GM18861 (cell line): ENCODE measurements around the gene PKP4.

Experiments used
- ATAC-seq: cut with Tn5 transposase; IDR thresholded peaks from one replicate; pipeline ENCODE4 v1.9.1; 2021; ENCODE audit not compliant: unreplicated experiment

The PKP4 gene

GRCh38 chr2:158637357-158637756 lies 180.6 kb downstream of the PKP4 start:
- no peak for ATAC-seq

- no peak for ATAC-seq
Measured at GRCh38 chr2:158644139-158644538, 187.4 kb downstream of the PKP4 start.

GRCh38 chr2:158645299-158645698 lies 188.5 kb downstream of the PKP4 start:
- no peak for ATAC-seq

GRCh38 chr2:158647436-158648231 lies 190.9 kb downstream of the PKP4 start:
- no peak for ATAC-seq

- ATAC-seq = no peak
Measured at GRCh38 chr2:158649846-158650245, 193.1 kb downstream of the PKP4 start.

- ATAC-seq = no peak
Measured at GRCh38 chr2:158650646-158651357, 194.1 kb downstream of the PKP4 start.

GRCh38 chr2:158651358-158652057 lies 194.8 kb downstream of the PKP4 start:
- ATAC-seq = no peak

- no peak for ATAC-seq
Measured at GRCh38 chr2:158655628-158656027, 198.9 kb downstream of the PKP4 start.

GRCh38 chr2:158656492-158657229 lies 199.9 kb downstream of the PKP4 start:
- no peak for ATAC-seq

GRCh38 chr2:158658396-158658795 lies 201.6 kb downstream of the PKP4 start:
- no peak for ATAC-seq

GRCh38 chr2:158659483-158659882 lies 202.7 kb downstream of the PKP4 start:
- no peak for ATAC-seq

GRCh38 chr2:158661231-158661630 lies 204.5 kb downstream of the PKP4 start:
- ATAC-seq = no peak

GRCh38 chr2:158662421-158662820 lies 205.7 kb downstream of the PKP4 start:
- ATAC-seq = no peak

- no peak for ATAC-seq
Measured at GRCh38 chr2:158663796-158664195, 207.0 kb downstream of the PKP4 start.

- no peak for ATAC-seq
Measured at GRCh38 chr2:158664987-158665386, 208.2 kb downstream of the PKP4 start.

GRCh38 chr2:158665536-158666302 lies 209.0 kb downstream of the PKP4 start:
- no peak for ATAC-seq

- no peak for ATAC-seq
Measured at GRCh38 chr2:158666969-158667368, 210.2 kb downstream of the PKP4 start.

- ATAC-seq = no peak
Measured at GRCh38 chr2:158667586-158667985, 210.8 kb downstream of the PKP4 start.

GRCh38 chr2:158668001-158668765 lies 211.4 kb downstream of the PKP4 start:
- no peak for ATAC-seq

- ATAC-seq = no peak
Measured at GRCh38 chr2:158670292-158670691, 213.5 kb downstream of the PKP4 start.
